Stimulated activated CD8-positive, alpha-beta memory T cell treated with anti-CD3 and anti-CD28 coated beads, Interleukin-15, amount 100 ng/mL, for 4 hours (primary cell): ENCODE measurements around the gene SYNE1.
"Not testable (repeated sequence)": the region's sequence is repeated elsewhere in the genome, so short reads cannot be mapped to it uniquely, and the experiment has no call there.

Experiments used
- DNase-seq, 2 donors: peaks; one replicate each; pipeline ENCODE4 v3.0.0-alpha.2; 2020; ENCODE audit warnings: low read depth in 2 of 2

SYNE1 gene

DNA sequence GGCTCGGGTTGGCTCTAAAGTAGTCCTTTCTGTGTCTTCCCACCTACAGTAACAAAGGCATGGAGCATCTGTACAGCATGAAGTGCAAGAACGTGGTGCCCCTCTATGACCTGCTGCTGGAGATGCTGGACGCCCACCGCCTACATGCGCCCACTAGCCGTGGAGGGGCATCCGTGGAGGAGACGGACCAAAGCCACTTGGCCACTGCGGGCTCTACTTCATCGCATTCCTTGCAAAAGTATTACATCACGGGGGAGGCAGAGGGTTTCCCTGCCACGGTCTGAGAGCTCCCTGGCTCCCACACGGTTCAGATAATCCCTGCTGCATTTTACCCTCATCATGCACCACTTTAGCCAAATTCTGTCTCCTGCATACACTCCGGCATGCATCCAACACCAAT, 538.5 kb downstream of the SYNE1 start:
- no peak for DNase-seq

DNA sequence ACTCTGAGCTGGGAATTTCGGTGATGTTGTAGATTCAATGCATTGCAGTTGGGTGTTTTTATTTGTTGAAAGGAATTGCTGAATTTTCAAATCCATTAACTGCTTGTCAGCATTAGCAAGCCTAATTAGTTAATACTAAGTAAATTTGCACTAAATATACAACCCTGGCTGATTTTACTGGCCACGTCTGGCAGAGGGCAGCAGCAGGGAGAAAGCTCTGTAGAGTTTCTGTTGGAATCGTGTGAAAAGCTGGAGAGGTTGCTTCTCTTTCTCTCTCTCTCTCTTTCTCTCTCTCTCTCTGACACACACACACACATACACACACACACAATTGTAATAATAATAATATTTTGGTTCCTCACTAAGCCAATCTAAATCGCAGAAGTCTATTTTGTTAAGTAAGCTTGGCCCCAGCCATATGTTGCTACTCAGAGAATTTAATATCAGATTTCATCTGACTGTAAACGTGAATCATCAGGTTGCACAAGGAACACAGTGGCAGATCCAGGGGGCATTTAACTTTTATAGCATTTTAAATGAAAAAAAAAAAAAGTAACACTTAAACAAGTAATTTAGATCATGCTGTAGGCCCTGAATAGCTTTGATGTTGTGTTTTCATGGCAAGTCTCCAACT, 540.2 kb downstream of the SYNE1 start:
- no peak for DNase-seq

DNA sequence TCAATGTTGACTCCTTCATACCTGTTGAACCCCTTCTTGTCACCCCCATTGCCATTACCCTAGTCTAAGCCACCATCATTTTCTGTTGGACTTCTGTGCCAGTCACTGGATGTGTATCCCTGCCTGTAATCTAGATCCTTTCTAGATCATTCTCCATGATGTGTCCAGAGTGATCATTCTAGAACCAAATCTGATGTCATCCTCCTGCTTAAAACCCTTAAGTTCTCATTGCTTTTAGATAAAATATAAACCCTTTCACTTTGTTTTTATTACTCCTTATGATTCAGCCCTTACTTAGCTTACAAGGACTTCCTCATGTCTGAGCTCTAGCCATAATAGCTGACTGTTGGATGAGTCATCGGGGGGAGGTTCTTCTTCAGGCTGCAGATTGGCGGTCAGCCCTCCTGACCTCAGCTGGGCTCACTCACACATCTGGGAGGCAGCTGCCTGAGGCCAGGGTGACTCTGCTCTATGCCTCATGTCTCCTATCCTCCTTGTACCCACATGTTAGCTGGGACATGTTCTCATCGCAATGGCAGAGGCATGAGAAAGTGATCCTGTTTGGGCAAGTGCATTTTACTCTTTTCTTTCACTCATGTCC, 542.1 kb downstream of the SYNE1 start:
- DNase-seq: no peak

DNA sequence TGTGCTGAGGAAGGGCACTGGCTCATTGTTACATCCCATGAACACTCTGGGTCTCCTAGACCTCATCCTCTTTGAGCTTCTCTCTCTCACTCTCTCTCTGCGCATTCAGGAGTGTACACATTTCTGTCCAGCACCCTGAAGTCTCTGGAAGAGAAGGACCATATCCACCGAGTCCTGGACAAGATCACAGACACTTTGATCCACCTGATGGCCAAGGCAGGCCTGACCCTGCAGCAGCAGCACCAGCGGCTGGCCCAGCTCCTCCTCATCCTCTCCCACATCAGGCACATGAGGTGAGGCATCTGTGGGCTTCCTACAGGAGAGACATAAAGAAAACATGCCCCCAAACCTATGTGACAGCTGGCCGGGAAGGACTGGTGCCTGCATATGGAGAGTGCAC, 542.9 kb downstream of the SYNE1 start:
- DNase-seq: no peak

DNA sequence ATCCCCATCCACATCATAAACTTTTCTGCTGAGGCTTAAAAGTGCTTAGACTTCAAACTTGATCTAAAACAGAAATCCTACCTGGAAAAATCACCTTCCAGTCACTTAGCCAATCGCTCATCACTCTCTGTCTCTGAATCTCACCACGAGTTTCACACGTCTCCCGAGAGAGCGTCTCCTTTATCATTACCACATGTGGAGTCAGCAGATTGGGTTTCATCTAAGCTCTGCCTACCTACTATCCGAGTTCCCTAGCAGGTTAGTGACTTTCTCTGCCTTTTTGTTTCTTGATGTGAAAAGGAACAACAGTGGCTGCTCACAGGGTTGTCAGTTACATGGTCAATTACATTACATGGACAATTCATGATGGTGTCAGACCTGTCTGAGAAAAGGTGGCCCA, 543.5 kb downstream of the SYNE1 start:
- no peak for DNase-seq

DNA sequence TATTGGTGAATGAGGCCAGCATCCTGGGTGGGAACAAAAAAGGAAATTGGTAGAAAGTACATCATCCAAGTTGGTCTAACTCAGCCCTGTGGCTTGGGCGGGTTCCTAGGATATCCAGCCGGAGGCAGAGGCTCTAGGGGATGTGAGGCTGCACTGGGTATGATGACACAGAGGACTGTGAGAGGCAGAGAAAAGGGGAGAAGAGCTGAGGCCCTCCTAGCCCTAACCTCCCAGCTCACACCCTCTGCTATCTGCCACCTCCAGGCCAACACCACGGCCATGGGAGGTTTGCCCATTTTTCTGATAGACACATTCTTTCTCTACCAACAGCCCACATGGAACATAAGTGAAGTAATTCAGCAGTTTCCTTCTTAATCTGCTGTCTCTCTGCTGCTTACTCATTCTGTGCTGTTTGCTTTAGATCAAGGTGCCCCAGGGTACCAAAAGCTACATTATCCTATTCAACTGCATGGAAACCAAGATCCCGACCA, 545.3 kb downstream of the SYNE1 start:
- DNase-seq: no peak

DNA sequence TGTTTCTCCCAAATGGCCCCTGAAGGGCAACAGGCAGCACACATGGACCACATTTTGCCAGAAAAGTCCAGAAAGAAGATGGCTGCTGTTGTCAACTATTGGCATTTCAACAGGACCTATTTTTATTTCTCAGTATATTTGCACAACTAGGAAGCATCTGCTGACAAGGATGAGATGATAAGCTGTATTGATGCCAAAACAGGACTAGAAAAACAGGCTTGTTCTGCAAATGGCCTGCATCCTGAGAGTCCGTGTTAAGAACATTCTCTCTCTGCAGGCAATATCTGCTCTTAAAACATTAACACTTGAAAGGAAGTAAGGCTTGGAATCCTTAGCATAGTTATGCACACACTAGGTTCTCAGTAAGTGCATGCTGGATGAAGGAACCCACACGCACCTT, 546.0 kb downstream of the SYNE1 start:
- DNase-seq: no peak

DNA sequence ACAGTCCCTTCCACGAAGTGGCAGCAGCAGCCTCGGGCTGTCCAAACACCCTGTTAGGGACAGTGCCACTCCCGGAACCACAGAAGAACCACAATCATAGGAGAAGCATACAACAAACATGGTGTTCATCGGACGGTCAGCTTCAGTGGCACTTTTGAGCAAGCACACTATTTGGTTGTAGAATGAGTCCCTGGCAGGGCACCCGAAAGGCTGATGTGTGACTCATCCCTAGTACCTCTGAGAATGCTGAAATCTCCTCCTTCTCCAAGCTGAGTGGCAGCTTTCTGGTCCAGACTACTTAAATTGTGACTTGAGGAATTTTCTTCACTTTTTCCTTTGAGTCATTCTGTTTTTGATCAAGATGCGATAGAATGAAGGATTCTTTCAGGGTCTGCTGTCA, 547.2 kb downstream of the SYNE1 start:
- no peak for DNase-seq

DNA sequence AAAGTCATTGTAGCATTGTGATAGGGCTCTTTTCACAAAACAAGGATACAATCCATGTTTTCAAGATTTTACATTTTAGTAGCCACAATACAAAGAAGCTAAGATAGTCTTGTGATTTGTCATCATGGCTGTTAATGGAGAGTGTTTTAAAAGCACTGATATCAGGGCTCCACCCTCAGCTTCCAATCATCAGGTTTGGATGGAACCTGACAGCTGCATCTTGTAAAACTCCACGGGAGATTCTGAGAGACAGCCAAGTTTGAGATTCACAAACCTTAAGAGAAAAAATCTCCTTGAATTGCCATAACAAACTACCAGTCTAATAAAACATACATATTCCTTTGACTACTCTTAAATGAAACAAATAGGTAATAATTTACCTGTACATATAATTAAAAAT, 549.5 kb downstream of the SYNE1 start:
- DNase-seq: no peak

DNA sequence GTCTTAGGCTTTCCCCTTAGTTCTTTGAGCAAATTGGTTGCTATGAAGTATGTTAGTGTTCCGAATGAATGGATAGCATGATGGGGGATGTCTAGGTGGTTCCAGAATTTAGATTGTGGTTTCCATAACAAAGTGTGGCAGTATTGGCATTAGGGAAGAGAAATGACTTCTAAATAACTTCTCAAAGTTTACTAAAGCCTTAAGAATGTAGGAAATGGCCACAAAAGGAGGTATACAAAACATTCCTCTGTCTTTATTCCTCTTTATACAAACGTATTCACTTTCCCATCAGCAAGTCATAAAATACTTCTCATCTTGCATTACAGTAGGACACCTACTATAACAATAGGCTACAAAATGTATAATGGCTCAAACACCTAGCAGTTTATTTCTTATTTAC, 550.1 kb downstream of the SYNE1 start:
- DNase-seq: no peak

DNA sequence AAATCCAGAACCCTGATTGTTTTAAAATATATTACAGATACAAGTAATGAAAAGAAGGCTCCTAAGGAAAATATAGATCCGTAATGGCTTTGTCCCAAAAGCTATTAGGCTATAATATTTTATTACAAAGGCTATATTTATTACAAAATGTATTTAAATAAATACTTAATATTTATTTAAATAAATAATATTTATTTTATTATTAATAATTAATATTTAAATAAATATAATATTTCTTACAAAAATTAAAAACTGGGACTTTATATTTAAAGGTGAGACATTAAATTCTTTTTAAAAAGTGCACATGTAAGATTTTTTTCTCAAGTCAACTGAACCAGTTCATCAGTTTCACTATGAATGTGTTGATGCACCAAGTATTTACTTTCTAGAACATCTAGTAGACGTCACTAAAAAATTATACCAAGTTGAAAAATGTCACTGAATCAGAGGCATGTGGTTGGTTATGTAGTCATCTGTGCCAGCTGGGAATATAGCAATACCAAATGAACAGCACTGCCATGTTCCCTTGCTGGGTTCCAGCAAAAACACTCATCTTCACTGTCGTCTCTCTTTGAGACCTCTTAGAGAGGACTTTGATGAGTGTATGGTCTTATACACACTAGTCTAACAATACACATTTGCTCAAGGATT, 550.8 kb downstream of the SYNE1 start:
- no peak for DNase-seq

DNA sequence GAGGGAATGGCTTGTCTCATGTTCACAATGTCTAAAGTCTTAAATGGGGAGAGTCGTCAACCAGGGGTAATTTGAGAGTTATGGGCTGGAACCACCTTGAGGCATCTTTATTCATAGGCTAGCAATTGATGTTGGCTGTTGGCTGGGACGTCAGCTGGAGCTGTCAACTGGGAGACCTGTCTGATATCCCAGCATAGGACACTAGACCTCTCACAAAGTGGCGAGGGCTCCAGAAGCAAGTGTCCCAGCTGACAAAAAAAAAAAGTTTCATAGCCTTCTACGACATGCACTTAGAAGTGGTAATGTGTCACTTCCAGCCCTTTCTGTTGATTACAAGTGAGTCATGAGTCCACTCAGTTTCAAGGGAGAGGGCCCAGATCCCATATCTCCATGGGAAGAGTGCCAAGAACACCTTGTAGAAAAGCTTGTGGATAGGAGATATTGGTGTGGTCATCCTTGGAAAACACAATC, 551.7 kb downstream of the SYNE1 start:
- DNase-seq: no peak

DNA sequence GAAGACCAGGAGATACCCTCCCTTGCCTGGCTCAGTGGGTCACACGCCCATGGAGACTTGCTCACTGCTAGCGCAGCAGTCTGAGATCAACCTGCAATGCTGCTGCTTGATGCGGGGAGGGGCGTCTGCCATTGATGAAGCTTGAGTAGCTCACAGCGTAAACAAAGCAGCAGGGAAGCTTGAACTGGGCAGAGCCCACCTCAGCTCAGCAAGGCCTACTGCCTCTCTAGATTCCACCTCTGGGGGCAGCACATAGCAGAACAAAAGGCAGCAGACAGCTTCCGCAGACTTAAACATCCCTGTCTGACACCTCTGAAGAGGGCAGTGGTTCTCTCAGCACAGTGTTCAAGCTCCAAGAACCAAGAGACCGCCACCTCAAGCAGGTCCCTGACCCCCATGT, 558.4 kb downstream of the SYNE1 start:
- no peak for DNase-seq

DNA sequence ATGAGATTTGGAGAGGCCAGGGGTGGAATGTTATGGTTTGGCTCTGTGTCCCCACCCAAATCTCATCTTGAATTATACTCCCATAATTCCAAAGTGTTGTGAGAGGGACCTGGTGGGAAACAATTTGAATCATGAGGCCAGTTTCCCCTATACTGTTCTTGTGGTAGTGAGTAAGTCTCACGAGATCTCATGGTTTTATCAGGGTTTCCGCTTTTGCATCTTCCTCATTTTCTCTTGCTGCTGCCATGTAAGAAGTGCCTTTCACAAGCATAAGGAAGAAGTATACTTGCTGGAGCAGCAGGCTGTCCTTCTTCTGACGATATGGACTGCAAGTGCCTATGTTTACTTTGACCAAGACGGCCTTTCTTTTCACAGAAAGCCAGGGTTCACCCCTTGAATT, 559.2 kb downstream of the SYNE1 start:
- no peak for DNase-seq

DNA sequence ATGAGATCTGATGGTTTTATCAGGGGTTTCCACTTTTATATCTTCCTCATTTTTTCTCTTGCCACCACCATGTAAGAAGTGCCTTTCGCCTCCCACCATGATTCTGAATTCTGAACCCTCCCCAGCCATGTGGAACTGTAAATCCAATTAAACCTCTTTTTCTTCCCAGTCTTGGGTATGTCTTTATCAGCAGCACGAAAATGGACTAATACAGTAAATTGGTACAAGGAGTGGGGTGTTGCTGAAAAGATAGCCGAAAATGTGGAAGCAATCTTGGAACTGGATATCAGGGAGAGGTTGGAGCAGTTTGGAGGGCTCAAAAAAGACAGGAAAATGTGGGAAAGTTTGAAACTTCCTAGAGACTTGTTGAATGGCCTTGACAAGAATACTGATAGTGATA, 560.9 kb downstream of the SYNE1 start:
- not testable (repeated sequence) for DNase-seq

DNA sequence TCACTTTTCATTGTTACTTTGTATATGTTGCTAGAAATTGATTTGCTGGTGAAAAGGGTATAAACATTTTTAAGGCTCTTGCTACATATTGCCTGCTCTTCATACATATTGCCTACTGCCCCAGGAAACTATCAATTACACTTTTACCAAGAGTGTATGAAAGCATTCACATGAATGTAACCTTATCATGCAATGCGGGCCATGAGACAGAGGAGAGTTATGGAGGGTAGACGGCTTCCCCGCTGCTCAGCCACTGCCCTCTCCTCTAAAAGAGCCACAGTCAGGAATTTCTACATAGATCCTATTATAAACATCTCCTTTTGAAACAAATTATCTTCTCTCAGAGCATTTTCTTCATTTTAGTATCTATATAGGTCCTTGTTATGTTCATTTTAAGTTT, 565.3 kb downstream of the SYNE1 start:
- DNase-seq: no peak
